Kidney epithelial cell (primary cell): ENCODE data around the gene ACTRT3. TPM values are rescaled to one million over a fixed set of nuclear protein-coding genes. Genes with fewer than 3 reads are reported as not detected.

Experiments
- DNase-seq: peaks from one replicate; pipeline ENCODE4 v3.0.0-alpha.2; 2010; ENCODE audit warnings: low read depth
- H3K27me3 ChIP-seq: 2 replicates; pipeline ENCODE4 v1.6.0; 2011; ENCODE audit warnings: low read length; ENCODE audit not compliant: control insufficient read depth, insufficient read depth
- H3K36me3 ChIP-seq: 2 replicates; pipeline ENCODE4 v1.5.1; 2011; ENCODE audit warnings: low read length; ENCODE audit not compliant: control insufficient read depth, insufficient read depth
- H3K4me3 ChIP-seq: 2 replicates; pipeline ENCODE4 v1.5.1; 2011; ENCODE audit warnings: low read depth, mild to moderate bottlenecking, control low read depth, low read length
- total RNA-seq: library from RNA; depleted of rRNA; stranded (reverse); fragments of >200 nt; gene quantifications from 2 replicates; pipeline ENCODE4 v1.2.3, GENCODE V29; 2015
- TF ChIP-seq, protein P1 (sequence below): IDR thresholded peaks from 2 replicates; pipeline ENCODE4 v1.5.1; 2011; ENCODE audit warnings: mild to moderate bottlenecking, moderate library complexity, low read length, control low read depth, inconsistent platforms; ENCODE audit not compliant: insufficient read depth, poor library complexity, severe bottlenecking

The ACTRT3 gene
- total RNA-seq, 1 donor from 2014 or later, result 3.8 TPM

DNA sequence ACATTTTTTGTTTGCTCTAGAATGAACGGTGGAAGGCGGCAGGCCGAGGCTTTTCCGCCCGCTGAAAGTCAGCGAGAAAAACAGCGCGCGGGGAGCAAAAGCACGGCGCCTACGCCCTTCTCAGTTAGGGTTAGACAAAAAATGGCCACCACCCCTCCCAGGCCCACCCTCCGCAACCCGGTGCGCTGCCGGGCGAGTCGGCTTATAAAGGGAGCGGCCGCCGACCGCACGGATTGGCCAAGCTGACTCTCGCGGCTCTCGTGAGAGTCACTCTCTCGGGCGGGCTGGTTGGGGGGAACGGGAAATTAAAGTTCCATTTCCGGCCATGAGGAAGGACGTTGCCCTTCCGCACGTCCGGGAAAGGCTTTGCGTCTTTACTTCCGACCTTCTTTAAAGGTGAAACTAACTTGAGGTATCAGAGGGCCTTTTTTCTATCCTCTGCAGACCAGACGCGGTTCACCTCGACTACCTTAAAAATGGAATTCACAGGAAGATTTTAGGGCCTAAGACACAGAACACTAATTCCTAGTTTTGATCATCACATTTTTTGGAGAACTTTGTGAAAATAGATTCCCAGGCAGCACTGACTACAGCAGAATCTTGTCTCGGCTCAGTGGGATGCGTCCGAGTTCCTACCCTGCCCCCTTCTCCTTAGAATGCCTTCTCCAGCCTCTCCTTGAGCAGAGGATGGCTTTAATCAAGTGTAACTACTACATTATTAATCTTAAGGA lies 4.3 kb downstream of the ACTRT3 start, which contains the start of gene TERC:
Gene TERC (minus strand): TSS at position 179 of the 731 bp plus-strand sequence.
- H3K36me3 ChIP-seq, result no peaks in the 10 kb centered on the region
- TF ChIP-seq, protein P1, sequence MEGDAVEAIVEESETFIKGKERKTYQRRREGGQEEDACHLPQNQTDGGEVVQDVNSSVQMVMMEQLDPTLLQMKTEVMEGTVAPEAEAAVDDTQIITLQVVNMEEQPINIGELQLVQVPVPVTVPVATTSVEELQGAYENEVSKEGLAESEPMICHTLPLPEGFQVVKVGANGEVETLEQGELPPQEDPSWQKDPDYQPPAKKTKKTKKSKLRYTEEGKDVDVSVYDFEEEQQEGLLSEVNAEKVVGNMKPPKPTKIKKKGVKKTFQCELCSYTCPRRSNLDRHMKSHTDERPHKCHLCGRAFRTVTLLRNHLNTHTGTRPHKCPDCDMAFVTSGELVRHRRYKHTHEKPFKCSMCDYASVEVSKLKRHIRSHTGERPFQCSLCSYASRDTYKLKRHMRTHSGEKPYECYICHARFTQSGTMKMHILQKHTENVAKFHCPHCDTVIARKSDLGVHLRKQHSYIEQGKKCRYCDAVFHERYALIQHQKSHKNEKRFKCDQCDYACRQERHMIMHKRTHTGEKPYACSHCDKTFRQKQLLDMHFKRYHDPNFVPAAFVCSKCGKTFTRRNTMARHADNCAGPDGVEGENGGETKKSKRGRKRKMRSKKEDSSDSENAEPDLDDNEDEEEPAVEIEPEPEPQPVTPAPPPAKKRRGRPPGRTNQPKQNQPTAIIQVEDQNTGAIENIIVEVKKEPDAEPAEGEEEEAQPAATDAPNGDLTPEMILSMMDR, result no peak
- H3K4me3 ChIP-seq, result peak within 1 kb of the TSS; percentile 83
- DNase-seq, result no peak
- no peaks in the 10 kb centered on the region for H3K27me3 ChIP-seq

DNA sequence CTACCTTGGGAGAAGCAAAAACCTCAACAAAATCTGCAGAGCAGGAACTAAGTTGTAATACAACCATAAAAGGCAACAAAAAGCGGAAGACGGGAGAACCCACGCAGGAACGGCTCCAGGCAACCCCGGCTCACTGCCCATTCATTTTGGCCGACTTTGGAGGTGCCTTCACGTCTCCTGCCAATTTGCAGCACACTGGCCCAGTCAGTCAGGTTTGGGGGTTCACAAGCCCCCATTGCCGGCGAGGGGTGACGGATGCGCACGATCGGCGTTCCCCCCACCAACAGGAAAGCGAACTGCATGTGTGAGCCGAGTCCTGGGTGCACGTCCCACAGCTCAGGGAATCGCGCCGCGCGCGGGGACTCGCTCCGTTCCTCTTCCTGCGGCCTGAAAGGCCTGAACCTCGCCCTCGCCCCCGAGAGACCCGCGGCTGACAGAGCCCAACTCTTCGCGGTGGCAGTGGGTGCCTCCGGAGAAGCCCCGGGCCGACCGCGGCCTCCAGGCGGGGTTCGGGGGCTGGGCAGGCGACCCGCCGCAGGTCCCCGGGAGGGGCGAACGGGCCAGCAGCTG lies 5.0 kb downstream of the ACTRT3 start:
- TF ChIP-seq, protein P1, result no peak
- DNase-seq, result no peak

DNA sequence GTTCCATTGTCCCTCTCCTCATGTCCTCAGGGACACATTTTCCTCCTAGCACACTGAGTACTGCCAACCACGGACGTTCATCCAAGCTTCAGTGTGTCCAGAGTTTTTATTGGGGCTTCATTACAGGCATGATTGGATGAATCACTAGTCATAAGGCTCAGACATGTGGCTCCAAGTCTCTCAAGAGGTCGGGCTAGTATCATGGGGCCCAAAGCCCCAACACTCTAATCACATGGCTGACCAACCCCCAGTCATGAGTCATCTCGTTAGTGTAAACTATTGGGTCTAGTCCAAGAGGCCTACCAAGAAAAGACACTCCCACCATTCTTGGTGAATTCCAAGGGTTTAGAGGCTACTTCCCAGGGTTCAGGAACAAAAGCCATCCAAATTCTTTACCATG lies 8.9 kb downstream of the ACTRT3 start:
- H3K4me3 ChIP-seq, result no peak overlapping the region
- no peaks in the 10 kb centered on the region for H3K27me3 ChIP-seq
- TF ChIP-seq, protein P1, result no peak
- no peak for DNase-seq
- H3K36me3 ChIP-seq, result no peaks in the 10 kb centered on the region

More for the DNA sequence above, 5.0 kb downstream of the ACTRT3 start:
- no peaks in the 10 kb centered on the region for H3K27me3 ChIP-seq
- H3K4me3 ChIP-seq, result peak overlapping the region; percentile 83
- H3K36me3 ChIP-seq, result no peaks in the 10 kb centered on the region

DNA sequence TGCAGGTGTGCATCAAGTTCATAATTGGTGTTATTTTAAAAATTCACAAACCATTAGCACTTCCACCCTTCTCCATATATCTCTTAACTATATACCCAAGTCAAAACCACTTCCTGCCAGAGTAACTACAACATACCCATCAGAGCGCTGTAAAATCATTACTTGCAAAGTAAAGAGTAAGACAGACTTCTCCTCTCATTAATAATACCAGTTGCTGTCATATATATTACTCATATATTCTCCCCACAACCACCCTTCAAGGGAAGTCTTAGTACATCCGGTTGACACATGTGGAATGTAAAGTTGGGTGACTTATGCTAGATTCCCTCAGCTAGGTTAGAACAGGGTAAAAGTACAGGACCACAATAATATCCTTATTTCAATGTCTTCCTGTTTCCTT lies 10.1 kb downstream of the ACTRT3 start:
- TF ChIP-seq, protein P1, result no peak
- H3K4me3 ChIP-seq, result no peak overlapping the region
- H3K36me3 ChIP-seq, result no peaks in the 10 kb centered on the region
- no peaks in the 10 kb centered on the region for H3K27me3 ChIP-seq
- DNase-seq, result no peak

DNA sequence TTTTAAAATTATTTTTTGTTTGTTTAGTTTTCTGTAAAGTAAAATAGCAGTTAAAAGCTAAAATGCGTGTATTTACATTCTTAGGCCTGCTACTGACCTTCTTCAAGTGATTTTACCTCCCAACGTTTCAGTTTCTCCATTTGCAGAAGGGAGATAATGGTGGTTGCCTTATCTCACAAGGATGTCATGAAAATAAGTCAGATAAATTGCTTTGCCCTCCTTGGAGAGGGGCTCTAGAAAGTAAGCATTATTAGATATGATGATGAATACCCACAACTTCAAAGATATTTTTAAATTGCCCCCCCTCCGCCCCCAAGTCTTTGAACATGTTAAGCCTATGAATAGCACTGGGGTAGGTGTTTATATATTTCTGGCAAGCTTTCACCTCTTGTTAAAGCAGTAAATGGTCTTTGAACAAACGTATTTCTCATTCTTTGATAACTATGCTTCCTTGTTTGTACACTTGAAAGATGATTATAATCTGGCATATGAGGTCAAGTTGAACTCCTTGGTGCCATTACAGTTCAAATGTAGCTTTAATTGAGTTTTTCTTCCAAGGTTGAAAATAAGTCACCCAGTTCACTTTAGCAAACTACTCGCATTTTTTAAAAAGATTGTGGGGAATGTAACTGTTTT lies 10.9 kb downstream of the ACTRT3 start:
- no peak for DNase-seq
- TF ChIP-seq, protein P1, result no peak
- no peaks in the 10 kb centered on the region for H3K36me3 ChIP-seq
- no peaks in the 10 kb centered on the region for H3K27me3 ChIP-seq
- H3K4me3 ChIP-seq, result no peak overlapping the region

DNA sequence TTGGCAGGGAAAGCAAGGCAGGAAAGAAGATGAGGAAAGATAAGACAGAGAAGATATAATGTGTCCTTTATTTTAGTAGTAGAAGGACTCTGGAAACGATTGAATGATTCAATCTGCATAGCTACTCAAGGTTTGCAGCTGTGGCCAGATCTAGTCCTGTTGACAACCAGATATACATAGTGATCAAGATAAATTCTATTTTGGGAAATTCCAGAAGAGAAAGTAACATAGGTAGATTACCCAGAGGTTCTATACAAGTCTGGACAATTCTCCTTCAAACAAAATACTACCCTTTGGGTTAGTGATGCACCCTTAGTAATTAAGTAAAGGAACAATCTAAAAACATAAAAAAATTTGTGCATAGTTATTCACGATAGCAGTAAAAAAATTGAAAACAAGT lies 13.9 kb downstream of the ACTRT3 start:
- Histone ChIP-seq H3K27me3 (no peaks in the 10 kb centered on the region), H3K4me3 (no peak overlapping the region), H3K36me3 (no peaks in the 10 kb centered on the region)
- TF ChIP-seq, protein P1, result no peak
- no peak for DNase-seq
